GM12878 (cell line): ENCODE data around the gene RGS11. TPM values are rescaled to one million over a fixed set of nuclear protein-coding genes. Genes with fewer than 3 reads are reported as not detected.

Experiments
- ATAC-seq: fragments of 200-7000 bp; cut with Tn5 transposase; 3 replicates; pipeline ENCODE4 v1.9.1; 2020; ENCODE audit warnings: mild to moderate bottlenecking, moderate library complexity
- BruUV-seq: library from RNA; stranded (reverse); fragments of 400-500 nt; replicated peaks from 2 replicates; lab custom pipeline; 2021; lab: Mats Ljungman, UMichigan
- CTCF ChIA-PET: fragments of 300-600 bp; sonication (Branson Sonifier 250); formaldehyde crosslinking; extraction: SDS; loops from one replicate; lab custom pipeline; 2021; ENCODE audit warnings: inconsistent platforms; lab: Yijun Ruan, JAX
- POLR2A ChIA-PET: fragments of 350-600 bp; formaldehyde crosslinking; extraction: SDS; loops from one replicate; lab custom pipeline; 2021; ENCODE audit warnings: inconsistent platforms; lab: Charles Lee
- RAD21 ChIA-PET: fragments of 300-600 bp; sonication (Branson Sonifier 250); formaldehyde crosslinking; loops from one replicate; lab custom pipeline; 2023; ENCODE audit warnings: antibody characterized with exemption; ENCODE audit not compliant: unreplicated experiment; lab: Charles Lee
- SMC1A ChIA-PET: fragments of 300-600 bp; sonication (Branson Sonifier 250); formaldehyde crosslinking; loops from one replicate; lab custom pipeline; 2023; ENCODE audit not compliant: unreplicated experiment, uncharacterized antibody; lab: Charles Lee
- DNase-seq: peaks from one replicate; pipeline ENCODE4 v3.0.0-alpha.2; 2011; ENCODE audit warnings: low read depth, low spot score
- FAIRE-seq: peaks from 3 replicates; lab custom pipeline; 2011; peaks lifted over from hg19 to GRCh38; lab: Jason Lieb, UNC
- H2AFZ ChIP-seq: 2 replicates; pipeline ENCODE4 v1.6.0; 2011; ENCODE audit warnings: low read depth, low read length, control low read depth; ENCODE audit not compliant: control insufficient read depth
- H3K27ac ChIP-seq: 2 replicates; pipeline ENCODE4 v1.5.1; 2011; ENCODE audit warnings: control low read depth; ENCODE audit not compliant: control insufficient read depth, insufficient read depth
- H3K27me3 ChIP-seq, 2 experiments: replicated peaks in 1 of 2; 2 replicates each; pipeline versions ENCODE4 v1.6.0 to v1.6.1; 2011; ENCODE audit warnings: low read length in 1 of 2; ENCODE audit not compliant: control insufficient read depth in 2 of 2, insufficient read depth in 2 of 2
- H3K36me3 ChIP-seq, 2 experiments: 2 replicates each; pipeline ENCODE4 v1.5.1; 2011; ENCODE audit warnings: low read length in 1 of 2; ENCODE audit not compliant: control insufficient read depth in 2 of 2, insufficient read depth in 2 of 2
- H3K4me1 ChIP-seq: 2 replicates; pipeline ENCODE4 v1.6.1; 2011; ENCODE audit warnings: mild to moderate bottlenecking, low read length, moderate library complexity, mixed read lengths; ENCODE audit not compliant: control insufficient read depth, insufficient read depth
- H3K4me2 ChIP-seq: 2 replicates; pipeline ENCODE4 v1.6.0; 2011; ENCODE audit warnings: control low read depth; ENCODE audit not compliant: control insufficient read depth, insufficient read depth
- H3K4me3 ChIP-seq: fragments of 200-600 bp; sonication (generic); 2 replicates; pipeline ENCODE4 v1.5.1; 2016
- H3K79me2 ChIP-seq: 2 replicates; pipeline ENCODE4 v1.6.0; 2011; ENCODE audit warnings: low read length; ENCODE audit not compliant: control insufficient read depth, insufficient read depth
- H3K9ac ChIP-seq: 2 replicates; pipeline ENCODE4 v1.8.0; 2011; ENCODE audit warnings: low read length, control low read depth, mixed read lengths; ENCODE audit not compliant: control insufficient read depth, insufficient read depth
- H3K9me3 ChIP-seq: replicated peaks from 3 replicates; pipeline ENCODE4 v1.5.1; 2011; ENCODE audit warnings: mild to moderate bottlenecking, low read length; ENCODE audit not compliant: control insufficient read depth, insufficient read depth
- H4K20me1 ChIP-seq: 2 replicates; pipeline ENCODE4 v1.6.0; 2011; ENCODE audit not compliant: control insufficient read depth, insufficient read depth
- EP300 ChIP-seq, 2 experiments: fragments of 150-350 bp in 1 of 2; IDR thresholded peaks; 2 replicates each; pipeline ENCODE4 v1.6.1; 2011 to 2012; ENCODE audit warnings: low read depth in 2 of 2, low read length in 2 of 2, borderline replicate concordance in 1 of 2, improper control_type of control experiment in 1 of 2, inconsistent platforms in 1 of 2; ENCODE audit not compliant: control insufficient read depth in 1 of 2
- JUNB ChIP-seq: IDR thresholded peaks from 2 replicates; pipeline ENCODE4 v1.6.1; 2016; ENCODE audit warnings: antibody characterized with exemption, mild to moderate bottlenecking
- MEF2A ChIP-seq: IDR thresholded peaks from 2 replicates; pipeline ENCODE4 v1.6.1; 2011; ENCODE audit warnings: low read depth, mild to moderate bottlenecking, low read length, moderate library complexity; ENCODE audit not compliant: insufficient read depth
- MTA3 ChIP-seq: IDR thresholded peaks from 2 replicates; pipeline ENCODE4 v1.6.1; 2012; ENCODE audit warnings: low read length, inconsistent platforms, borderline replicate concordance
- POLR2A ChIP-seq: IDR thresholded peaks from 2 replicates; pipeline ENCODE4 v1.6.1; 2011; ENCODE audit warnings: low read depth, mild to moderate bottlenecking, low read length
- RAD51 ChIP-seq: fragments of 450-650 bp; IDR thresholded peaks from 2 replicates; pipeline ENCODE4 v1.6.1; 2016; ENCODE audit warnings: moderate library complexity, mild to moderate bottlenecking, inconsistent platforms
- ZNF622 ChIP-seq: fragments of 450-650 bp; IDR thresholded peaks from 2 replicates; pipeline ENCODE4 v1.6.1; 2017; ENCODE audit warnings: mild to moderate bottlenecking, inconsistent platforms
- WGBS: methylation state at CpG from one replicate; pipeline ENCODE4 v1.1.6; 2016; ENCODE audit warnings: low lambda C conversion rate; ENCODE audit not compliant: insufficient replicate concordance, insufficient coverage; ENCODE audit errors: missing lambda C conversion rate; 5-methylcytosine and 5-hydroxymethylcytosine counted together
- in situ Hi-C: fragments of 300-500 bp; cut with MboI; formaldehyde crosslinking; loops from 9 replicates; pipeline ENCODE4 v1.14.3; 2018; ENCODE audit warnings: mixed read lengths
- intact Hi-C: fragments of 100-400 bp; cut with micrococcal nuclease; formaldehyde crosslinking; loops from one replicate; pipeline ENCODE4 v1.14.2; 2022; ENCODE audit not compliant: unreplicated experiment
- polyA plus RNA-seq, 11 experiments: library from polyadenylated mRNA; depleted of rRNA in 4 of 11; unstranded in 6 of 11; stranded (reverse) in 5 of 11; fragments of >200 nt; fragmentation: Nextera tagmentation in 4 of 11; fragmentation: Illumina TruSeq in 1 of 11; extraction: Ambion mirVana in 4 of 11; extraction: Trizol in 1 of 11; gene quantifications; 1 replicate in 1 of 11; 2 replicates in 10 of 11; pipeline versions ENCODE4 v1.2.1 to v1.2.3, GENCODE V29; 2011 to 2016; ENCODE audit warnings: inconsistent platforms in 2 of 11, missing spikeins in 2 of 11, low read depth in 1 of 11
- total RNA-seq, 4 experiments: library from RNA; depleted of rRNA in 3 of 4; stranded (reverse); fragments of >200 nt in 3 of 4; fragmentation: Illumina TruSeq in 1 of 4; extraction: Trizol in 1 of 4; gene quantifications; 2 replicates each; pipeline versions ENCODE4 v1.2.1 to v1.2.3, GENCODE V29; 2013 to 2021
- TF ChIP-seq, protein P1 (sequence below): IDR thresholded peaks from 2 replicates; pipeline ENCODE4 v1.6.1; 2011; ENCODE audit warnings: low read depth, mild to moderate bottlenecking, low read length, moderate library complexity, borderline replicate concordance; ENCODE audit errors: extremely low read depth
- TF ChIP-seq, protein P2 (sequence below): IDR thresholded peaks from 2 replicates; pipeline ENCODE4 v1.6.1; 2012; ENCODE audit warnings: mild to moderate bottlenecking, low read depth, low read length
- TF ChIP-seq, protein P3 (sequence below), 3 experiments: IDR thresholded peaks in 2 of 3; conservative IDR thresholded peaks in 1 of 3; 2 replicates each; pipeline ENCODE4 v1.5.1; 2011; ENCODE audit warnings: low read depth in 3 of 3, low read length in 3 of 3, mild to moderate bottlenecking in 3 of 3, control low read depth in 2 of 3, moderate library complexity in 2 of 3, inconsistent platforms in 1 of 3, mixed read lengths in 1 of 3; ENCODE audit not compliant: control insufficient read depth in 2 of 3, insufficient read depth in 1 of 3; ENCODE audit errors: extremely low read depth in 1 of 3

The RGS11 gene
- total and polyA plus RNA-seq, 10 of the 15 experiments (the other 5 are each of a cell fraction or from before 2014, with no cell fraction given): 0.04 TPM; not detected in 9

DNA sequence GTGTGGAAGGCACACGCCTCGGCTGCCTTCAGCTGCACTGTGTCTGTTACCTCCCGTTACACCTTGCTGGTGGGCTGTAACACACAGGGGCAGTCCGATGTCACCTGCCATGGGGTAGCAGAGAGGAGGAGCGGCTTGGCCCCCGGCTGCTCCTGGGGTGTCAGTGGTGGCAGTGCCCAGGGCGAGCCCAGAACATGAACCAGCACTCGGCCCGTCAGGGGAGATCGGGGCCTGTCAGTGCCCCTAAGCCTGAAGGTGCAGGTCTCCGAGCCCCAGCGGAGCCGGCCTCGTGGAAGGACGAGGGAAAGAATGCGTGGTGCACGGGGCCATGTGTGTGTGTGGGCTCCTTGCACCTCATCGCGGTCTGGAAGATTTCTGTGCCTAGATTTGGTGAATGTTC, 15.4 kb downstream of the RGS11 start:
- no peak overlapping the region for H3K27ac ChIP-seq
- H4K20me1 ChIP-seq: no peaks in the 10 kb centered on the region
- no peak overlapping the region for H3K4me3 ChIP-seq
- 88% methylated on average over 18 of the region's 19 CpGs for WGBS
- ATAC-seq: no peak
- no peaks in the 10 kb centered on the region for H3K4me1 ChIP-seq
- no peaks in the 10 kb centered on the region for H3K9me3 ChIP-seq
- H3K4me2 ChIP-seq: no peak overlapping the region
- peaks cover 0 to 4% of the 10 kb centered on the region in 2 experiments; a peak in 1 of 4 replicates for H3K36me3 ChIP-seq
- intact Hi-C loops: no loop called here
- TF ChIP-seq JUNB (no peak), POLR2A (no peak), ZNF622 (no peak), EP300 (IDR thresholded peaks at IDR 0.05; ENCODE audit: borderline replicate concordance in 1 of 2, control insufficient read depth in 1 of 2, low read depth in 2 of 2, low read length in 2 of 2) (no peak), RAD51 (no peak), MEF2A (no peak), MTA3 (no peak)
- TF ChIP-seq, protein P1, sequence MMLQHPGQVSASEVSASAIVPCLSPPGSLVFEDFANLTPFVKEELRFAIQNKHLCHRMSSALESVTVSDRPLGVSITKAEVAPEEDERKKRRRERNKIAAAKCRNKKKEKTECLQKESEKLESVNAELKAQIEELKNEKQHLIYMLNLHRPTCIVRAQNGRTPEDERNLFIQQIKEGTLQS: no peak
- TF ChIP-seq, protein P2, sequence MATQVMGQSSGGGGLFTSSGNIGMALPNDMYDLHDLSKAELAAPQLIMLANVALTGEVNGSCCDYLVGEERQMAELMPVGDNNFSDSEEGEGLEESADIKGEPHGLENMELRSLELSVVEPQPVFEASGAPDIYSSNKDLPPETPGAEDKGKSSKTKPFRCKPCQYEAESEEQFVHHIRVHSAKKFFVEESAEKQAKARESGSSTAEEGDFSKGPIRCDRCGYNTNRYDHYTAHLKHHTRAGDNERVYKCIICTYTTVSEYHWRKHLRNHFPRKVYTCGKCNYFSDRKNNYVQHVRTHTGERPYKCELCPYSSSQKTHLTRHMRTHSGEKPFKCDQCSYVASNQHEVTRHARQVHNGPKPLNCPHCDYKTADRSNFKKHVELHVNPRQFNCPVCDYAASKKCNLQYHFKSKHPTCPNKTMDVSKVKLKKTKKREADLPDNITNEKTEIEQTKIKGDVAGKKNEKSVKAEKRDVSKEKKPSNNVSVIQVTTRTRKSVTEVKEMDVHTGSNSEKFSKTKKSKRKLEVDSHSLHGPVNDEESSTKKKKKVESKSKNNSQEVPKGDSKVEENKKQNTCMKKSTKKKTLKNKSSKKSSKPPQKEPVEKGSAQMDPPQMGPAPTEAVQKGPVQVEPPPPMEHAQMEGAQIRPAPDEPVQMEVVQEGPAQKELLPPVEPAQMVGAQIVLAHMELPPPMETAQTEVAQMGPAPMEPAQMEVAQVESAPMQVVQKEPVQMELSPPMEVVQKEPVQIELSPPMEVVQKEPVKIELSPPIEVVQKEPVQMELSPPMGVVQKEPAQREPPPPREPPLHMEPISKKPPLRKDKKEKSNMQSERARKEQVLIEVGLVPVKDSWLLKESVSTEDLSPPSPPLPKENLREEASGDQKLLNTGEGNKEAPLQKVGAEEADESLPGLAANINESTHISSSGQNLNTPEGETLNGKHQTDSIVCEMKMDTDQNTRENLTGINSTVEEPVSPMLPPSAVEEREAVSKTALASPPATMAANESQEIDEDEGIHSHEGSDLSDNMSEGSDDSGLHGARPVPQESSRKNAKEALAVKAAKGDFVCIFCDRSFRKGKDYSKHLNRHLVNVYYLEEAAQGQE: no peak
- TF ChIP-seq, protein P3, sequence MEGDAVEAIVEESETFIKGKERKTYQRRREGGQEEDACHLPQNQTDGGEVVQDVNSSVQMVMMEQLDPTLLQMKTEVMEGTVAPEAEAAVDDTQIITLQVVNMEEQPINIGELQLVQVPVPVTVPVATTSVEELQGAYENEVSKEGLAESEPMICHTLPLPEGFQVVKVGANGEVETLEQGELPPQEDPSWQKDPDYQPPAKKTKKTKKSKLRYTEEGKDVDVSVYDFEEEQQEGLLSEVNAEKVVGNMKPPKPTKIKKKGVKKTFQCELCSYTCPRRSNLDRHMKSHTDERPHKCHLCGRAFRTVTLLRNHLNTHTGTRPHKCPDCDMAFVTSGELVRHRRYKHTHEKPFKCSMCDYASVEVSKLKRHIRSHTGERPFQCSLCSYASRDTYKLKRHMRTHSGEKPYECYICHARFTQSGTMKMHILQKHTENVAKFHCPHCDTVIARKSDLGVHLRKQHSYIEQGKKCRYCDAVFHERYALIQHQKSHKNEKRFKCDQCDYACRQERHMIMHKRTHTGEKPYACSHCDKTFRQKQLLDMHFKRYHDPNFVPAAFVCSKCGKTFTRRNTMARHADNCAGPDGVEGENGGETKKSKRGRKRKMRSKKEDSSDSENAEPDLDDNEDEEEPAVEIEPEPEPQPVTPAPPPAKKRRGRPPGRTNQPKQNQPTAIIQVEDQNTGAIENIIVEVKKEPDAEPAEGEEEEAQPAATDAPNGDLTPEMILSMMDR (IDR thresholded peaks at IDR 0.05 in 2 of 3, conservative IDR thresholded peaks at IDR 0.05 in 1 of 3; ENCODE audit: control insufficient read depth in 2 of 3, extremely low read depth in 1 of 3, insufficient read depth in 1 of 3, low read depth in 3 of 3, low read length in 3 of 3): no peak
- TF ChIP-seq, all 136 proteins: peak for 0
- in situ Hi-C loops: no loop called here
- Histone ChIP-seq H3K9ac (no peak overlapping the region), H3K79me2 (no peaks in the 10 kb centered on the region), H3K27me3 (no peaks in the 10 kb centered on the region), H2AFZ (no peak overlapping the region)
- SMC1A ChIA-PET: no interaction called here
- BruUV-seq: no TSS peak
- CTCF ChIA-PET: no interaction called here
- POLR2A ChIA-PET: no interaction called here
- DNase-seq: no peak
- RAD21 ChIA-PET: no interaction called here
- no peak for FAIRE-seq
